GM19468 (cell line): ENCODE data around the gene NDUFB6.
"Not testable (repeated sequence)": the region's sequence is repeated elsewhere in the genome, so short reads cannot be mapped to it uniquely, and the experiment has no call there.

Experiments used
- ATAC-seq: cut with Tn5 transposase; IDR thresholded peaks from one replicate; pipeline ENCODE4 v1.9.1; 2021; ENCODE audit warnings: mild to moderate bottlenecking, moderate library complexity, moderate number of reproducible peaks; ENCODE audit not compliant: unreplicated experiment; ENCODE audit errors: extremely low read depth

The NDUFB6 gene

DNA sequence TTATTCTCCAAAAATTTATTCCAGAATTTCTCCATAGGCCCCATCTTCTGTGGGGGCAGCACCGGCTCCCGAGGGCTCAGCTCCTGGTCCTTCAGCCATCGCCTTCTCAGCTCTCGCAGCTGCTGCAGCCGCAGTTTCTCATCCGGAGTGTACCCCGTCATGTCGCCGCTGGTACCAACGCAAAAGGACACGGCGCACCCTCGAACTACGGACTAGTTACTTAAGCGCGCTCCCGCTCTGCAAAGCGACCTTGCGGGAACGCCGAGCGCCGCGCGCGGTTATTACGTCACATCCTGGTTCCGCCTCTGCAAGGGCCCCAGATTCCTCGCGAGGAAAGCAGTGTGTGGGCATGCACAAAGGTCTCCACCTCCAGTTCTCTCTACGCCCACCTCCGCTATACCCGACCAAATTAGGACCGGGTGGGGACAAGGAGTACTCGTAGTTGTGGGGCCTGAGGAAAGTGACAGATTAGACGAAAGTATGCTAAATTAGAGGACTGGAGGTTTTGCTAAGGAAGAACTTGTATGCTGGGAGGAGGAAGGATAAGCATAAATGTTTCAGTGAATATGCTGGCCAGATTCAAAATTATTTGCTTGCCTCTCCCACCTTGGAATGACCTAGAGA is at the start of gene NDUFB6:
NDUFB6 (minus strand) TSS at position 260 of the 624 bp plus-strand sequence; CDS start at position 161, 99 bp downstream.
- peak; percentile 92 for ATAC-seq

DNA sequence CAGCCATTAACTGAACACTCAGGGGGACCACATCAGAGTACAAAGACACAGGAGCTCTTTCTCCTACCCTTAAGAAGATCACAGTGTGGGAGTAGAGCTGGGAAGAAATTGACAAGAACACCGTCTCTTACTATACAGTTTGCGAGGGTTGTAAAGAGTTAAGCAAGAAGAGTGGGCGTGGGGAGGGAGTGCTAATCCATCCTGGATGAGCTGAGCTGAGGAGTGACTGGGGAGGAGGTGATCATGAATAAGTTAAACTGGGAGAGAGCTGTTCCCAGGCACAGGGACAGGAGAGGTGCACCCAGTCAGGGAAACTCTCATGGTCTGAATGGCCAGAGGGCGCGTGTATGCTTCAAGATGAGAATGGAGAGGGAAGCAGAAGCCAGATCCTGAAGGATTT is 45.3 kb upstream of the NDUFB6 start:
- no peak for ATAC-seq

DNA sequence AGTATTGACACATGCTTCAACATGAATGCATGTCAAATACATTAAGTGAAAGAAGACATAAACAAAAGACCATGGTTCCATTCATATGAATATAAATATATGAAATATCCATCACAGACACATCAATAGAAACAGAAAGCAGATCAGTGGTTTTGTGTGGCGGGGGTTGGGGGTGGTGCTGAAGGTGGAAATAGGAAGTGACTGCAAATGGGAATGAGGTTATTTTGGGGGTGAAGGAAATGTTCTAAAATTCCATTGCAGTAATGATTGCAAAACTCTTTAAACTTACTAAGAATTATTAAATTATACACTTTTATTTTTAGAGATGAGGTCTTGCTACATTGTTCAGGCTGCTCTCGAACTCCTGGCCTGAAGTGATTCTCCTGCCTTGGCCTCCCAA is 33.9 kb upstream of the NDUFB6 start:
- no peak for ATAC-seq

DNA sequence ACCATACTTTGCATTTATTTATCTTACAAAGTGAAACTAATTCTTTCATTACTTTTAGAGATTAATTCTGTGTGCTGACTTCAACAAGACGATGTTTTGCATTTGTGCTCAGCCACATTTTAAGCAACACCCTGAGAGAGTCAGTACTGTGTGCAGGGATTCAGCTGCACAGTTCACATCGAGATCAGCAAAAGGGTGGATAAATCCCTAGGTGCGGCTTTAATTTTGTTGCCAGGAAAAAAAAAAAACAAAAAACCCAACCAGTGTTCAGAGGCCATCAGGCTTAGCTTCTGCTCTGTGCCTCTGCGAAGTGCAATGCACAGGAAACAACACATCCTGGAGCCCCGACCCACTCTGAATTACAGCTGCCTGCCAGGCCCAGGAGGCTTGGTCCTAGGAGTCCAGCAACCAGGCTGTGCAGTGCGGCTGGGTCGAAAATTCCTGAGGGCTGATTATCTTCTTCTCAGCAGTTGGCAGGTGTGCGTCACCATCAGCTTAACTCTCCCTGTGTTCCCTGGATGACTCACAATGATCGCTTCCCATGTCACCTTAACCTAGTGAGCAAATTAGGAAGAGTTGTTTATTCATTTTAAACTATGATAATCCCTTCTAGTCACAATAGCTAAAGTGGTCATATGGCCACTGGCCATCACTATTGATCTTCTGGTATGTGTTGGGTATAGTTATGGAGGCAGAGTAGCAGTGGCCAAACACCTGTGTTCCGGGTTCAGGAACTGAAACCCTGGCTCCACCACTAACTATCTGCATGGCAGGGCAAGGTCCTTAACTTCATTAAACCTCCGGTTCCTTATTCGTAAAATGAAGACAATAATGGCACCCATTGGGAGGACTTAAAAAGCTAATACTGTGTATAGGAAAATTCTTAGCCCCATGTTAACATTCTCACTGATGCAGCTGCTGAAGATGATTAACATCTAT is 31.2 kb upstream of the NDUFB6 start:
- peak; percentile 68 for ATAC-seq

DNA sequence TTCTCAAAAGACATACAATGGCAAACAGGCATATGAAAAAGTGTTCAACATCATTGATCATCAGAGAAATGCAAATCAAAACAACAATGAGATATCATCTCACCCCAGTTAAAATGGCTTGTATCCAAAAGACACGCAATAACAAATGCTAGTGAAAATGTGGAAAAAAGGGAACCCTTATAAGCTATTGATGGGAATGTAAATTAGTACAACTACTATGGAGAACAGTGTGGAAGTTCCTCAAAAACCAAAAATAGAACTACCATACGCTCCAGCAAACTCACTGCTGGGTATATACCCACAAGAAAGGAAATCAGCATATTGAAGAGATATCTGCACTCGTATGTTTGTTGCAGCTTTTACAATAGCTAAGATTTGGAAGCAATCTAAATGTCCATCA is 26.1 kb upstream of the NDUFB6 start:
- ATAC-seq = not testable (repeated sequence)

DNA sequence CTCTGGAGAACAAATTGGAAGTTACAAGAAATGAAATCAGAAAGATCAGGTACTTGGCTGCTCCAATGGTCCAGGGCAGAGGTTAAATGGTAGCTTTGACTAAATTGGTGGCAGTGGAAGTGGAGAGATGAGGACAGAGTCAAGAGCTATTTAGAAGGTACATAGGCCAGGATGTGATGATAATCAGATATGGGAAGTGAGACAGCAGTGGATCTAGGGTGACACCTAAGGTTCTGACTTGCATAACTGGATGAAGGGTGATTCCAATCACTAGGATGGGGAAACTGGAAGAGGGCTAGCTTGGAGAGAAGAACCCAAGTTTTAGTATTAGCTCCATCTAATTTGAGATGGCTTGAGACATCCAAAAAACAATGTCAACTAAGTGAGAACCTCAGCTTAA is 24.0 kb upstream of the NDUFB6 start:
- no peak for ATAC-seq

DNA sequence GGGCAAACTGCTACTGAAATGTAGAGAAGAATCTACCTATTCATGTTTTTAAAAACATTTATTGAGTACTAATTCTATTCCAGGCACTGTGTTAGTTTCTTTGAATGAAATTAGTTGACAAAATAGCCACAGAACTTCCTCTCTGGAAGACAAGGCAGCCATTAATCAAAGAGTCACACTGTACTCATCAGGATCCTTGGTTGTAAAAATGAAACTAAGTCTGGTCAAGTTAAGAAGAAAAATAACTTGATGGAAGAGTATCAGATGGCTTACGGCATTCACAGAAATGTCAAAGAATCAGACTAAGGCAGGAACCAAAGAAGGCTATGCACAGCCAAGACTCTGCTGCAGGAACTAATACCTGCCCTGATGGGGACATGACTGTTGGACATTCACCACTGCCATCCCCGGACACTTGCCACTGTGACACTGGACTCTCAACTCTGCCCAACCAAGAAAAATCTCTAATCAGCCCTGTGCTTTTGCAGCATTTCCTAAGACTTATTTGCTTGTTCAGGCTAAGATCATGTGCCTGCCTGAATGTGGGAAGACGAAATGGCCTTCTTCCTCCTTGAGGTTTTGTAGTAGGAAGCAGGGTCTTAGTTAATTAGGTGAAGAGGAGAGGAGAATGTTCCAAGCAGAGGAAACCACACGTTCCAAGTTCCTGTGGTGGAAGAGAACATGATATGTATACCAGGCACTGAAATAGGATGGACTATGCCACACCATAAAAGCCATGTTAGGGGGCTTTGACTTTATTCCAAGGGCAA is 23.3 kb upstream of the NDUFB6 start:
- ATAC-seq = no peak

DNA sequence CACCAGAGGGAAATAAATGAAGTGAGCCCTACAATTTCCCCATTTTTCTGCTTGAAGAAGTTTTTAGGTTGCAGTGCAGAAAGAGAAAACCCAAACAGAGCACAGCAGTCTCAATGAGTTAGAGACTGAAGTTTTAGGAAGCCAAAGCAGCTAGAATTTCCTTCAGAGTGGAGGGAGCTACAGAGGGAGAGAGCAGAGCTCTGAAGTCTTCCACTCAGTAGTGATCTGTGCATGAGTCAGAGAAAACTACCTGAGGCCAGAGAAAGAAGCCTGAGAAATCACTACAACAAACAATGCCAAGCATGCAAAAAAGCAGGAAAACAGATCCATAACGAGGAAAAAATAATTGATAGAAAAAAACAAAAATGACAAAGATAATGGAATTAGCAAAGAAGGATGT is 17.9 kb upstream of the NDUFB6 start:
- no peak for ATAC-seq

DNA sequence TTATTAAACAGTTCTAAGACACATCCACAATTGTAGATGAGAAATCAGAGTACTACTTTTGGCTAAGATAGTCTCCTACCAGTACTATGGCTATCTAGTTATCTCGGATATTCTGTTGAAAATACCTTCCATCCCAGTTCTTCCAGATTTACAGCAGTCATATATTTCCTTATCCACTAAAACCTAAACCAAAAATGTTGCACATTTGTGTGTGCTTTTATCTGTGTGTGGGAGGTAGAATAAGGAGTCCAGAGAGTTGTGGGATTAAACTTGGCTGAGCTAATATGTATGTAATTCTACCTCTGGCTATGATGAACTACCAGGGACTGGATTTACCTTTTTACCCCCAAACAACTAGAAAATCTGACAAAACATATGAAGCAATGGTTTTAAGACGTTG is 17.5 kb upstream of the NDUFB6 start:
- no peak for ATAC-seq

DNA sequence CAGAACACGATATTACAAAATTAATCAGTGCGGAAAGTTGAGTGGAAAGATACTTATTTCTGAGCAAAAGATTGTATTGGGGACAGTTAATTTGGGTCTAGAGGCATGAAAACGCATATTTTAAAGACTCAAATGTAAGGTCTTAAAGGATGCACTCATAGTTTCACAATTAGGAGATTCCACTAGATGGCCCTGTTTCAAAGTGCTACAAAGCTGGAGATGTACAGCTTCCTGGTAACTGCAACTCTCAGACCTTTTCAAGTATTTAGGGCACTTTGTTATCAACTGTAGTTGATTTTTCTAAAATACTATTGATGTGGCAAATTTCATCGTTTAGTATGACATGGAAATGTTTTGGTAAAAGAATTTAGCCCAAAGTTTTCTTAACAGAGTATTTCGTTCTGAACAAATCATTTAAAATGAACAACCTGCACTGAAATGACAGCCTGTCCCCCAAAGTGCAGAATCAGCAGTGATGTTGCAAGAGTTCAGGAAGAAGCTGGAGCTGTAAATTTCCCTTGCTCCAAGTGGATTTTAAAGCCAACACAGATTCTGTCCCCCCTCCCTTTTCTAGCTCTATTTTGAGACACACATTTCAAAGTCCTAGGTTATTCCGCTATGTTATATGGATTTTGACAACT is 16.2 kb upstream of the NDUFB6 start:
- ATAC-seq = no peak

DNA sequence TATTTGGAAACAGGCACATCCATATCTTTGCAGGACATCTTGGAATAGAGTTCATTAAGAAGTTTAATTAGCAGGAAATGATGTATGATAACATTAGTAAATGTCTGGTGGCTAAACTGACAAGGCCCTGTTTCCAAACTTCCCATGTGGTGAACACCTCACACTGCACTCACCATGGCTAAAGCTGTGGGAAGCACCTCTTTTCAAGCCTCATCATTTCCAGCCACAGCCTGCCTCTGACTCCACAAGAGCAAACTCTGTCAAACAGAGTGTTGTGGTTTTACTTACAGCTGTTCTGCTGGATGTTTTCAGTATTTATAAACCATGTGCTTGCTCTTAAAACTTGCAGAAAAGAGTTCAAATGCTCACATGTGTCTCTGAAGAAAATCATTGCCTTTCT is 14.9 kb upstream of the NDUFB6 start:
- ATAC-seq = no peak

DNA sequence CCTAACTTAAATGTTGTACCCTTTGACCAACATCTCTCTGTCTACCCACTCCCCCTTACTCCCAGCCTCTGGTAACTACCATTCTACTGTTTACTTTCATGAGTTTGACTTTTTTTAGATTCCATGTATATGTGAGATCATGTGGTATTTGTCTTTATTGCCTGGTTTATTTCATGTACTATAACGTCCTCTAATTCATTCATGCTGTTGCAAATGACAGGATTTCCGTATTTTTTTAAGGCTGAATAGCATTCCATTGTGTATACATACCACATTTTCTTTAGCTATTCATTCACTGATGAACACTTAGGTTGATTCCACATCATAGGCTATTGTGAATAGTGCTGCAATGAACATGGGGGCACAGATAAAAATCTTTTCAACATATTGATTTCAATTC is 11.8 kb upstream of the NDUFB6 start:
- no peak for ATAC-seq

DNA sequence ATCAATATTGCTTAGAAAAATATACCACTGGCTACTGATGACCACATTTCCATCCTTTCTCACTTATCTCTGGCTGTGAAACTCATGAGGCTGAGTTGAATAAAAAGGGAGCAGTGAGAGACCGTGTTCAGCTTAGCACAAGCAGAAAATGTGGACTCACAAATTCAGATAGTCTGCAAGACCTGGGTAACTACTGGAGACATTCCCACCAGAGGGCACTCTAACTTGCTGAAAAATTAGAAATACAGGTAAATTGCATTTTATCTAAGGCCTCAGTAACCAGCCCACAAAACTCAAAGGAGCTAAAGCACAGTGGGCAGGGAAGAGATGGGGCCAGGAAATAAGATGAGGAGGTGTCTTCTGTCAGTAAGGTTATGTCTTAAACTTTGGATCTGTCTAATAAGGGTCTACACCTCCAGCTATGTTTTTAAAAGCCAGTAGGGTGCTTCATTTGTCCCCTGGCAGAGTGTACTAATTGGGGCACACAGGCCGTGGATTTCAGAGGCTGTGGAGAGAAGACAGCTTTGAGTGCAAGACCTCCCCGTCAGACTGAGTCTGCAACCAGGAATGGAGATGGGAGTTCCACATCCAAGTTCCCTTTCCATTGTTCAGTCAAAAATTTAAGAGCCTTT is 8.7 kb upstream of the NDUFB6 start:
- ATAC-seq = no peak

DNA sequence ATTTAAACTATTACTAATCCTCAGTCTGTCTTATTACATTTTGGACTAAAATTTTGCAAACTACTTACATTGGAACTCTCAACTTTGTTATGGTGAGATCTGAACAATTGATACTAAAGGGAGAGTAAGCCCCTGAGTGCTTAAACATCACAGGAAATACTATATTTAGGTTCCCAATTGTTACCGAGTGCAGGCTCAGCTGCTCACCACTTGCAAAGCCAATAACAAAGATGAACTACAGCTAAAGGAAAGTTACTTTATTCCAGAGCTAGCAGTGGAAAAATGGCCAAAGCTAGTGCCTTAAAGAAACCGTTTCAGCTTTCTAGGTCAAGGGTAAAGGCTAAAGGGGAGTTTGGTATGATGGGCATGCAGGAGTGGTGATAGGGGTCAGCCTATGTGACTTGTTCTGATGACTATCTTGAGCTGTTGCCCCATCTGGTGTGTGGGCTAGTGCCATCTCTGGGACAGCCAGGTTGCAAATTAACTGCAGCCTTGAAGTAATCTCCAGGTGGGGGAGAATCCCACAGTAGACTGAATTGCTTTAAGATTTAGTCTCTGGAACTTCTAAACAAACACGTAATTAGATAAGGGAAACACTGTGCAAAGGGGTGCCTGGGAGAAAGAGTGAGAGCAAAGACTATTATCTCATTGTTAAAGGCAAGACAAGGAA is 7.8 kb upstream of the NDUFB6 start:
- no peak for ATAC-seq

DNA sequence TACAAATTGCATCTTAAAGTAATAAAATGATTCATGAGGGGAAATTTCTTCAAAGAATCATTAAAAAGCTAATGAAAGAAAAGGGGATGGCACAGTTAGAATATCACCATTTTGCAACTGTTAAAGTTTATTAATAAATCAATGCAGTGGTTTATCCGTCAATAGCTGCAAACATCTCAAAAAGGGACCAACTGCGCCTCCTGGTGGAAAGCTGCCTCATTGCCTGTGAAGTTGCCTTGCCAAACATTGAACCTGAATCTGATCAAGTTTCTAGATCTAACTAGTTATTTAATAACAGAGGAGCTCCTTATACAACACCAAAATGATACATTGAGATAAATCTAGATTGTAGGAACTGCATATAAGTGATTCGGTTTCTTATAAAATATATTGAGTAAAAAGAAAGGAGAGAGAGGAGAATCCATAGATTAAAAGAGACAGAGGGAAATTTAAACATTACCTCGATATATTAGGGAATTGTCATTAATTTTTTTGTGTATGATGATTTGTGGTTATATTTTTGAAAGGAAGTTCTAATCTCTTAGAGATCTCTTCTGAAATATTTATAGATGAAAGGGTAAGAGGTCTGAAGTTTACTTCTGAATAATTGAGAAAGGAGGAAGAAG is 6.9 kb upstream of the NDUFB6 start:
- ATAC-seq = no peak

DNA sequence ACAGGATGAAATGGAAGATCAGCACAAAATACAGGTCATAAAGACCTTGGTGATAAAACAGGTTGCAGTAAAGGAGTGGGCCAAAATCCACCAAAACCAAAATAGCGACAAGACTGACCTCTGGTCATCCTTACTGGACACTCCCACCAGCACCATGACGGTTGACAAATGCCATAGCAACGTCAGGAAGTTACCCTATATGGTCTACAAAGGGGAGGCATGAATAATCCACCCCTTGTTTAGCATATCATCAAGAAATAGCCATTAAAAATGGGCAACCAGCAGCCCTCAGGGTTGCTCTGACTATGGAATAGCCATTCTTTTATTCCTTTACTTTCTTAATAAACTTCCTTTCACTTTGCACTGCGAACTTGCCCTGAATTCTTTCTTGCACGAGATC is 6.0 kb upstream of the NDUFB6 start:
- no peak for ATAC-seq

DNA sequence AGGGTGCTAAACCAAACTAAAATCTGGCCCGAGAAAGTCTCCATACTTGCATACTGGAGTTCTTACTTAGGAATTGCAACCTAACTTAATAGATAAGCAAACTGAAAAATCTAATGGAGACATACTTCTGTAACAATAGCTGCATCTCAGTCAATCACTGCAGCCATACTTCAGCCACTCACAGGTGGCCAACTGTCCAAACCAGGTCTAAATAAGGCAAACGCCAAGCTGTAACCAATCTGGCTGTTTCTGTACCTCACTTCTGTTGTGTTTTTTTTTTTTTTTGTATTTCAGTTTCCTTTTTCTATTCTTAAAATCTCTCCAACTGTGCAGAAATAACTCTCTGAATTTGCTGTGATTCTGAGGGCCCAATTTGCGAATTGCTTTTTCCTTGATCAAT is 4.4 kb upstream of the NDUFB6 start:
- no peak for ATAC-seq

DNA sequence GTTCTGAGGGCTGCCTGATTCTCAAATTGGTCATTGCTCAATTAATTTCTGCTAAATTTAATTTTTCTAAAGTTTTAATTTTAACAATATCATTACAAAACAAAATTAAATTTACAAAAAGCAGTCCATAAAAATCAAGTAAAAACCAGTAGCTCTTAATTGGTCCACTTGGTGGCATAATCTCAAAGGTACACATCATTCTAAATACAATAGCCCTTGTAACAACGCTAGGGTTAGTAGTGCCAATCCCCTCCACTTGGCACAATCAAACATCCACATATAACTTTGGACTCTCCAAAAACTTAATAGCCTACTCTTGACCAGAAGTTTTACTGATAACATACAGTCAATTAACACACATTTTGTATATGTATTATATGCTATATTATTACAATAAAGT is 1.9 kb upstream of the NDUFB6 start:
- no peak for ATAC-seq

DNA sequence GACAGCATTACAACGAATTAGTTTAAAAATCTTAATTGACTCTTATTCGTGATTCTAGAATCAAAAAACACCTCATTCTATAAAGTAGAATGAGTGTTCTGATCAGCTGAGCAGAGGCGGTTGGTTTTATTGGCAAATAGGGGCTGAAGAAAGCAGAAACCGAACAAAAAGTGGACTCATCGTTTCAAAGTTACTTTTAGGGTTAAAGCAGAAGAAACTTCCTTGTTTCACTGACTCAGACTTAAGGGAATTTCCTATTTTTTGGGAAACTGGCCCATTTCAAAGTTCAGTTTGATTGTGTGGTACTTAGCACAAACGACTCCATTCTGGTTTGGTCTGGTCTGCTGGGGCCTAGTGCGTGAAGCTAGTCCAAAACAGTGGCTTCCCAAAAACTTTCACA is 862 bp upstream of the NDUFB6 start:
- no peak for ATAC-seq
